GM20431 (cell line): ENCODE measurements around the gene RXRG.

Experiments used
- in situ Hi-C: fragments of 300-500 bp; cut with MseI, MboI; formaldehyde crosslinking; loops from one replicate; pipeline ENCODE4 v1.15.0; 2020; ENCODE audit warnings: low sequenced_read_pairs; ENCODE audit not compliant: unreplicated experiment

The RXRG gene

DNA sequence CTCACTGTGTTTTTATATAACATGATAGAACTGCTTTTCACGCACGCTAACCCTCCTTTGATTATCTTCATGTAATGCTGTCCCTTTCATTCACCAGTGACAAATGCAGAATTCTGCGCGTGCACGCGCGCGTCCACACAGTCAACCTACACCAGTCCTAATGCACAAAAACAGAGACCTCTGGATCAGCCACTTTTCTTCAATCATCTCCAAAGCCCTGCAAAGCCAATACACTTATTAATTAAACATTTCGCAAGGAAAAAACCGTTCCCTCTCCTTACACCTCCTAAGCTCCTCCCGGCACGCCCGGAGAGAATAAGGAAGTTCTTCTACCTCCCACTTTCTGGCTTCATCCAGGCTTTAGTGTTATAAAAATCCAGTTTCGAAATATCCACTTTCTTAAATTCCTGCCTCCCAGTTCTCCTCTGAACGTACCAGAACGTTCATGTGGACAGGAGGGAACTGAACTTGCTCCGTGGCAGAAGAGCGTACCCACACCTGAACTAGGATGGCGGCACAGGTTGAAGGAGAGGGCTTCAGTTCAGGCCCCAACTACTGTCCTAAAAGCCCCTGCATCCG, 93.0 kb downstream of the RXRG start:
- in situ Hi-C loops = no loop called here
